Measurements from ENCODE around the gene C1orf105.

C1orf105 gene

DNA sequence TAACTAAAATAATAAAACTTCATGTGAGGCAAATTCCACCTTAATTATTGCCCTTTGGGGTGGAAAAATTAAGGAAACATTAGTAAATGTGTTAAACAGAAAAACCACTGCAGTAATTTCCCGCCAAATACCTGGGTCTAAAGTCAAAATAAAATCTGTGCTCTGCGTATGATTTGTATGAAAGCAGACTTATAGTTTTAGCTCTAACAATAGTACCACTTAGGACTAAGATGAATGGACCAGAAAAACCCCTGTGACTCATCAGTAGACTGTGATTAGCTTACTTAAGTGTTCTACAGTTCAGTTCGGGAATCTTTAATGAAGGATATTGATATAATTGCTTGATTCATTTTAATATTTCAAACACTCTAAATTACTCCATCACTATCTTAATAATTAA lies 23.3 kb upstream of the C1orf105 start:
- DNase-seq (ENCODE audit: low read depth in 2 of 2), result no peak

DNA sequence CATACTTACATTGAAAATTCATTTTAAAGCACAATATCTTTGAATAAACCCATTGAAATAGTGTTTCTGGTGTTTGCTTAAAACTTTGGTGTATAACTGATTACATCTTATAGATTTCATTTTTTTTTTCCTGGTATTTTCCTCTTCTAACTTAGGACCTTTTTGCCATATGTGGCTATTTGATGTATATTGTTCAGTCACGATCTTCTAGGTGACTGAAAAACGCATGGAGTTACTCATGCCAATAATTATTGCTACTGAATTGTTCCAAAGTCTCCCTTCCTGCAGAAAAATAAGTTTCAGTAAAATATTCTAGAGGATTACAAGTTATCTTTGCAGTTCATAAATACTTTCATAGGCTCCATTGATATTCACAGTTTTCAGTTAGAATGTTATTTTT lies 22.9 kb upstream of the C1orf105 start:
- DNase-seq (ENCODE audit: low read depth in 2 of 2), result no peak

DNA sequence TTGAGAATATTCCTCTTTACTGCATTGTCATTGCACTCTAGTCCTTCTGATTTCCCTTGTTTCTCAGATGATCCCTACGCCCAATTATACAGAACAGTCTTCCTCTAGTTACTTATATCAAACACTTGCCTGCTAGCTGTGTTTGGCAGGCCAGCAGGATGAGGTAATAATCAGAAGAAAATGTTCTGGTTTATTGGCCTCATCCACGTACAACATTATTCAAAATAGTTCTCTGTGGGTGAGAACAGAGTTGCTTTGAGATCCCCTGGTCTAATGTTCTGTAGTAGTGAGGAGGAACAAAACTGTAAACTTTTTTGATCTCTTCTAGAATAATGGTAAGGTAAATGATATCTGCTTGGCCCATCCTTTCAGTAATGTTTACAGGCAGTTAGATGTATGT lies 22.3 kb upstream of the C1orf105 start:
- DNase-seq (ENCODE audit: low read depth in 2 of 2), result no peak

DNA sequence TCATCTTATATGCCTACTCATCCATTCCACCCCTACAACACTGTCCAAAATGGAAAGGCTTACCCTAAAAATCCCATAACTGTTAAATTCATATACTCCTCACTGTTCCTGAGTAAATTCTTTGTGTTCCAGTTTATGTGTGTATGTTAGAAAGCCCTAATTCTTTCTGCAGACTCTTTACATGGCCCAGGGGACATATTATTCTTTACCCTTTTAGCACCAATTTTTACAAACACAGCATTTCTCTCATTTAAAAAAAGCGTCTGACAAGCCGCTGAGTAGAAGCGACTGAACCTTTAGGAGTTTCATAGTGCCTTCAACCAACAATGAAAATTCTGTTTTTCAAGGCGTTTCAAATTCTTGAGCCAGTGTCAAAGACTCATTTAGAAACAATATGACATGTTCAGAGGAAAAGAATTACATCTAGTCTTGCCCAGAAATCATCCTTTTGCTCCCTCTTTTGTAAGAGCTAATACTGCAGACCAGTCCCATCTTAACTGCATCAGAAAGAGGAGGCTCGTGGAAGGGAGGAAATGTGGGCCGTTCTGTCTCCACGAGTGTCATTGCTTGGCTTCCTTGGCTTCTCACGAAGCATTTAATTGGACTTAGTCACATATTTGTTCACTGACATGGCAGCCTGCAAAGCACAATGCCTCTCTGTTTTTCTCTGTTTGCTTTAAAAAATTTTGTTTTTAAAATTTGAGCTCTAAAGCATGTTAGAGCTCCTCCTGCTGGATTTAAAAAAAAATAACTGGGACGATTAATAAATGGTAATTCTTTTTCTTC lies 21.3 kb upstream of the C1orf105 start:
- no peak for DNase-seq (ENCODE audit: low read depth in 2 of 2)

- no peak for DNase-seq (ENCODE audit: low read depth in 2 of 2)
Measured at GRCh38 chr1:172399756-172400721, 20.4 kb upstream of the C1orf105 start.

- DNase-seq (ENCODE audit: low read depth in 2 of 2), result no peak
Measured at GRCh38 chr1:172400722-172401105, 19.8 kb upstream of the C1orf105 start.

- DNase-seq (ENCODE audit: low read depth in 2 of 2), result no peak
Measured at GRCh38 chr1:172401477-172401876, 19.0 kb upstream of the C1orf105 start.

- no peak for DNase-seq (ENCODE audit: low read depth in 2 of 2)
Measured at GRCh38 chr1:172401892-172402291, 18.6 kb upstream of the C1orf105 start.

DNA sequence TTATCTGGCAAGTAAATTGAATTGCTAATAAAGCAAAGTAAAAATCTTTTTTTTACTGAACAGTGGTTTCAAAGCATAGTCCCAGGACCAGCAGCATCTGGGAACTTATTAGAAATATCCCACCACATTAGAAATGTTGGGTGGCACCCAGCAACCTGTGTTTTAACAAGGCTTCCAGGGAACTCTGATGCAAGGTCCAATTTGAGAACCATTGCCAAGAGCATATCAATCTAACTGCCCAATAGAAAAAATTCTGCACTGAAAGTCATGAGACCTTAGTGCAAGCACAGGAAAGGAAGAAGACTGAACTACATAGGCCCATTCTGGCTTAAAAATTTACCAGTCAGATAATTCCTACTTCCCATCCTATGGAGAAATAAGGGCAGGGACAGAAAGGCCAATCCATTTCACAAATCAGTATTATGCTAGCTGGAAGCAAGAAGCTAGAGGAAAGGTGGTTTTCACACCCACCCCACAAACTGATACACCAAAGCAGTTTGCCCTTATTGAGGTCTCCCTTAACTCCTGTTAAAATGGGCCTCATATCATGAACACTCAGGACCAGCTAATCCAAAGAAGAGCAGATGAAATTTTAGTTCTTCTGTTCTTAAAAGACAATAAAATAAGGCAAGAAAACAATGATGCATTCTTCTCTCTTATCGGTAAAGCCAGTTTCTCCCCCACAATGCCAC lies 17.5 kb upstream of the C1orf105 start:
- DNase-seq (ENCODE audit: low read depth in 2 of 2), result no peak

DNA sequence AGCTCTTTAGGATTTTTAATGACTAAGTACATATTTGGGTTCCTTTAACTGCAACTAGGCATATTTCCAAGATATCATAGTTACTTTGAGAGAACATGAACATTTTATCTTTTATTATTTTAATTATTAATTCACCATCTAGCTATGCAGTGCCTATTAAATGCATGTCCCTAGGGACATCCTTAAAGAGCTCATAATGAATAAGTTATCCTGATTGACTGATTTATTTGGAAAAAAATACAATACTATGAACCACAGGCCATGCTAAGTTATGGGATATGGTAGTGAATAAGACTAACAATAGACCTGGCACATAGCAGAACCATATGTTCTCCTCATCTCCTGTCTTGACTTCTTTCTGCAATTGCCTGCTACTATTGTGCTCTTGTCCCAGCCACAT lies 16.4 kb upstream of the C1orf105 start:
- no peak for DNase-seq (ENCODE audit: low read depth in 2 of 2)

- DNase-seq (ENCODE audit: low read depth in 2 of 2), result no peak
Measured at GRCh38 chr1:172405912-172406311, 14.6 kb upstream of the C1orf105 start.

DNA sequence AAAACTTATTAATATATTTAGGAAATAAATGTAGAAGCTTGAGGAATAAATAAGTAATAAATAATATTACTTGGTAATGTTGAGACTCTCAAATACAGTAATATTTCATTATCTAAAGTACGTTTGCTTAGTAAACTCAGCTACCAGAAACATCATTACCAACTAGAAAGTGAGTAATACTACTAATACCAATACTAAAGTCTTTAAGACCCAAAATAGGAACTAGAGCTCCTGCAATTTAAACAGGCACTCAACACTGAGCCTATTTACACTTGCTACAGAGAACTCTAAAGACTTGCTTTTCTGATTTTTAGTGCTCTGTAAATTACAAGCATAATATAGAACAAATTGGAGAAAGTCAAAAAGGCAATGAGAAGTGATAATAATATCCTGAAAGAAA lies 13.5 kb upstream of the C1orf105 start:
- DNase-seq (ENCODE audit: low read depth in 2 of 2), result no peak

DNA sequence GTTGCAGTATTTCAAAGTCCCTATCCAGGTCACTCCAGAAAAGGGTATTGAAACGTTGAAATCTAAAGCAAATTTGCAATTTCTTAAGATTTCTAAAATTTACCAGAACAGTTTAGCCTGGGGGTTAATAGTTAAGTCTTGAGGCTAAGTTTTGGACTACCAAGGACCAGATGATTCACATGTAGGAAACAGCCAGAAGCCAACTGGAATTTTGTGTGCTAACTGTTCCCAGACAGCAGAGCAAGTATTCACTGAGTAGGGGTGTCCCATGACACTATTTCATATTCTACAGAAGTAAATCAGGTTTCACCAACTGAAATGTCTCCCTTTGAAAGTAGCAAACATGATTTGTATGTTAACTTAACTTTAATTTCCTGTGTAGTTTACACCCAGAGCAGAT lies 11.5 kb upstream of the C1orf105 start:
- DNase-seq (ENCODE audit: low read depth in 2 of 2), result no peak

GRCh38 chr1:172410027-172410426 lies 10.5 kb upstream of the C1orf105 start:
- DNase-seq (ENCODE audit: low read depth in 2 of 2), result no peak

DNA sequence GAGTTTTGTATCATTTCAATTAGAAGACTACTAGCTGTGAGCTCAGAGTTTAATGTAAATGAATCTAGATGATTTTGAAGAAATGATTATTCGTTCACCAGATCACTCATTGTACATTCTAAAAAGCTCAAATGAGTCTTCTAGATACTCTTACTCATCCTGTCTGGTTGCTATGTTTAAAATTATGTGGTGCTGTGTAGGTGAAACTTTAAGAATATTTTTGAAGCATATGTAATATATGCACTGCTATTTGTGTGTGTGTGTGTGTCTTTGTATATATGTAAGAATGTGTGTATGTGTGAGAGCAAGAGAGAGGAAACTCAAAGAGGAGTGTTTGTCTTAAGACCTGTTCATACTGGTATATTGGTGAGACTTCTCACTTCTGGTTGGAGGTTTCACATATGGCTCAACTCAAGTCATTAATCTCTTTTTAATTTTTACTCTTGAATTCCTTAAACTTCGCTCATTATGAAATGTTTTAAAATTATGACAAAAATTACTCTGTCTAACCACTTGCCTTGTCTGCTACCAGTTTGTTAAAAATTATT lies 8.6 kb upstream of the C1orf105 start:
- no peak for DNase-seq (ENCODE audit: low read depth in 2 of 2)

GRCh38 chr1:172414331-172414730 lies 6.2 kb upstream of the C1orf105 start:
- no peak for DNase-seq (ENCODE audit: low read depth in 2 of 2)

DNA sequence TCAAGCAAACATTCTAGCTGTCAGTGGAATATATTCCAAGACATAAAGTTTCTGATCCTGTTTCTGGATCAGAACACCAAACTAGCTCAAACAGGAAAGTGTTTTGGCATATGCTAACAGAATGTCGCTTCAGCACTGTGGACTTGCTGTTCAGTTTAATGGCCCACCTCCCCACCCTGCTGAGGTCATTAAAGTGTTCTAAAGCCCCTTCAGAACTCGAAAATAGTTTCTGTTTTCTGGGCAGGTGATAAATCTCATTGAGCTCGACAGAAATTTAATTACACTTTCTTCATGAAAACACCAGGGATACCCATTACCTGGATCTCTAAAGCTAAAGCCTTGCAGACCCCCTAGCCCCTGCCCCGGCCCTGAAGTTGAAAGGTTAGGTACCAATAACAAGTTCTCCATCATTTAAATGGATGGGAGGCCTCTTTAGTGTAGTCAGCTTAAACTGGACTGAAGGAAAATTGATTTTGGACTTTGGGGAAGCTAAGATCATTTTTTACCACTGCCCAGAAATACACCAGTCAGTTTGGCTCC lies 3.9 kb upstream of the C1orf105 start:
- DNase-seq (ENCODE audit: low read depth in 2 of 2), result no peak

- DNase-seq (ENCODE audit: low read depth in 2 of 2), result no peak
Measured at GRCh38 chr1:172417557-172417956, 2.9 kb upstream of the C1orf105 start.

DNA sequence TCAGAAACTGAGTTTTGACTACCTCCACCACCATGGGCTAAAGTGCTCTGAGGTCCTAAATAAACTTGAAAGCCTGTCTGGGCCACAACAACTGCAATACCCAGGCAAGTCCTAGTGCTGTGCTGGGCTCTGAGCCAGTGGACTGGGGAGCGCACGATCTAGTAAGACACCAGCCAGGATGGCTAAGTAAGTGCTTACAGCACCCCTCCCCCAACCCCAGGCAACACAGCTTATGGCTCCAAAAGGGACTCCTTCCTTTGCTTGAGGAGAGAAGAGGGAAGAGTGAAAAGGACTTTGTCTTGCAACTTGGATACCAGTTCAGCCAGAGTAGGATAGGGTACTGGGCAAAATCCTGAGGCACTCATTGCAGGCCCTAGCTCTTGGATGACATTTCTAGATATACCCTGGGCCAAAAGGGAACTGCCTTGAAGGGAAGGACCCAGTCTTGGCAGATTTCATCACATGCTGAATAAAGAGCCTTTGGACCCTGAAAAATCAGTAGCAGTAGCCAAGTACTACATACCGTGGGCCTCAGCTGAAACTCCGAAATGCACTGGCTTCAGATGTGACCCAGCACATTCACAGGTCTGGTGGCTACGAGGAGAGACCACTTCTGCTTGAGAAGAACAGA lies 1.6 kb downstream of the C1orf105 start:
- DNase-seq (ENCODE audit: low read depth in 2 of 2), result no peak

DNA sequence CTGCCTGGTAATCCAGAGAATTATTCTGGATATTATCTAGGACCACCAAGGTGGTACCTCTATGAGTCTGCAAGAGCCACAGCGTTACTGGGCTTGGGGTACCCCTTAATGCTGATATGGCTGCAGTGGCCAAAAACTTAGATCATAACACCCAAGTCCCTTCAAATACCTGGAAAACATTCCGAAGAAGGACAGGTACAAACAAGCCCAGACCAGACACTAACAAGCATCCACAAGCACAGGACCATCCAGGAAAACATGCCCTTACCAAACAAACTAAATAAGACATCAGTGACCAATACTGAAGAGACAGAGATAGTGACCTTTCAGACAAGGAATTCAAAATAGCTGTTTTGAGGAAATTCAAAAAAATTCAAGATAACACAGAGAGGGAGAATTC lies 2.9 kb downstream of the C1orf105 start:
- DNase-seq (ENCODE audit: low read depth in 2 of 2), result no peak

GRCh38 chr1:172425339-172425738 lies 4.9 kb downstream of the C1orf105 start:
- DNase-seq (ENCODE audit: low read depth in 2 of 2), result no peak

All from stimulated activated CD8-positive, alpha-beta memory T cell treated with anti-CD3 and anti-CD28 coated beads, Interleukin-15, amount 100 ng/mL, for 4 hours (primary cell).